HG02678 (cell line): ENCODE results near the gene ITM2A.

Experiments used
- ATAC-seq: cut with Tn5 transposase; IDR thresholded peaks from one replicate; pipeline ENCODE4 v1.9.1; 2021; ENCODE audit warnings: mild to moderate bottlenecking, moderate library complexity; ENCODE audit not compliant: unreplicated experiment

Gene ITM2A

GRCh38 chrX:79366873-79367749 is at the start of gene ITM2A:
ITM2A (minus strand) TSS chrX:79367334; CDS start chrX:79367215, 119 bp downstream.
- peak; percentile 70 for ATAC-seq

GRCh38 chrX:79415056-79415455 is 47.9 kb upstream of the ITM2A start:
- no peak for ATAC-seq

- ATAC-seq = no peak
These were observed 46.8 kb upstream of the ITM2A start for GRCh38 chrX:79413963-79414362.

GRCh38 chrX:79412972-79413371 is 45.8 kb upstream of the ITM2A start:
- no peak for ATAC-seq

GRCh38 chrX:79412166-79412565 is 45.0 kb upstream of the ITM2A start:
- no peak for ATAC-seq

GRCh38 chrX:79409657-79410056 is 42.5 kb upstream of the ITM2A start:
- no peak for ATAC-seq

GRCh38 chrX:79408623-79409322 is 41.6 kb upstream of the ITM2A start:
- ATAC-seq = no peak

- ATAC-seq = no peak
These were observed 33.5 kb upstream of the ITM2A start for GRCh38 chrX:79400623-79401022.

GRCh38 chrX:79375340-79375739 is 8.2 kb upstream of the ITM2A start:
- ATAC-seq = no peak

GRCh38 chrX:79371640-79372039 is 4.5 kb upstream of the ITM2A start:
- no peak for ATAC-seq

GRCh38 chrX:79371101-79371500 is 4.0 kb upstream of the ITM2A start:
- ATAC-seq = no peak

- no peak for ATAC-seq
These were observed 2.7 kb upstream of the ITM2A start for GRCh38 chrX:79369871-79370270.

GRCh38 chrX:79368441-79368840 is 1.3 kb upstream of the ITM2A start:
- no peak for ATAC-seq

- no peak for ATAC-seq
These were observed 773 bp upstream of the ITM2A start for GRCh38 chrX:79367907-79368306.

- ATAC-seq = no peak
These were observed 620 bp downstream of the ITM2A start for GRCh38 chrX:79366556-79366872.

GRCh38 chrX:79365591-79365990 is 1.5 kb downstream of the ITM2A start:
- no peak for ATAC-seq

- ATAC-seq = no peak
These were observed 2.8 kb downstream of the ITM2A start for GRCh38 chrX:79364306-79364705.

- no peak for ATAC-seq
These were observed 5.8 kb downstream of the ITM2A start for GRCh38 chrX:79361192-79361870.

GRCh38 chrX:79336869-79337815 is 30.0 kb downstream of the ITM2A start:
- no peak for ATAC-seq

- ATAC-seq = no peak
These were observed 37.1 kb downstream of the ITM2A start for GRCh38 chrX:79330022-79330421.
